ENCODE measurements around the gene RSAD2.

DNA sequence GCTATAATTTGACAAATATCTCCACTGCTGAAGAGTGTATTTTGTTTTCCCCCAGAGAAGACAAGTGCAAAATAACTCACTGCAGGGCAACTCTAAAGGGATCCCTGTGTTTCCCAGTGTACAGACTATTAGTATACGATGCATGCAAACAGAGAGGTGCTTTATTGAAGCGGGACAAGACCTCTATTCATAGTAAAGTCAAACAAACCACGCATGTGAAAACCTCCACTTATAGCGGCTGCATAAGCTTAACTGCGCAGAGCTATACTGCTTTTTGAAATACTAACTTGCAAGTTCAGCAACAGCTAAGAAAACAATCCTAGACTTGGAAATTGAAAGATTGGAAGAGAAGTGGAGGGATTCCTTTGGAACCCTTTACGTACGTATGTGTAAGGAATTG, 55.3 kb downstream of the RSAD2 start:
- TF ChIP-seq, protein P1, sequence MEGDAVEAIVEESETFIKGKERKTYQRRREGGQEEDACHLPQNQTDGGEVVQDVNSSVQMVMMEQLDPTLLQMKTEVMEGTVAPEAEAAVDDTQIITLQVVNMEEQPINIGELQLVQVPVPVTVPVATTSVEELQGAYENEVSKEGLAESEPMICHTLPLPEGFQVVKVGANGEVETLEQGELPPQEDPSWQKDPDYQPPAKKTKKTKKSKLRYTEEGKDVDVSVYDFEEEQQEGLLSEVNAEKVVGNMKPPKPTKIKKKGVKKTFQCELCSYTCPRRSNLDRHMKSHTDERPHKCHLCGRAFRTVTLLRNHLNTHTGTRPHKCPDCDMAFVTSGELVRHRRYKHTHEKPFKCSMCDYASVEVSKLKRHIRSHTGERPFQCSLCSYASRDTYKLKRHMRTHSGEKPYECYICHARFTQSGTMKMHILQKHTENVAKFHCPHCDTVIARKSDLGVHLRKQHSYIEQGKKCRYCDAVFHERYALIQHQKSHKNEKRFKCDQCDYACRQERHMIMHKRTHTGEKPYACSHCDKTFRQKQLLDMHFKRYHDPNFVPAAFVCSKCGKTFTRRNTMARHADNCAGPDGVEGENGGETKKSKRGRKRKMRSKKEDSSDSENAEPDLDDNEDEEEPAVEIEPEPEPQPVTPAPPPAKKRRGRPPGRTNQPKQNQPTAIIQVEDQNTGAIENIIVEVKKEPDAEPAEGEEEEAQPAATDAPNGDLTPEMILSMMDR (IDR thresholded peaks at IDR 0.05): no peak
- no peak for TF ChIP-seq POLR2A (IDR thresholded peaks at IDR 0.05)
- TF ChIP-seq EP300 (IDR thresholded peaks at IDR 0.05): no peak
